Calu3 (cell line): ENCODE data around the gene BEGAIN. TPM values are rescaled to one million over a fixed set of nuclear protein-coding genes. Genes with fewer than 3 reads are reported as not detected.

Source experiments
- BruUV-seq: library from RNA; stranded (reverse); fragments of 400-500 nt; replicated peaks from 2 replicates; lab custom pipeline; 2021; lab: Mats Ljungman, UMichigan
- CTCF ChIA-PET: fragments of 300-600 bp; sonication (Branson Sonifier 250); formaldehyde crosslinking; loops from one replicate; lab custom pipeline; 2022; ENCODE audit warnings: antibody characterized with exemption; lab: Charles Lee
- DNase-seq: peaks from one replicate; pipeline ENCODE4 v3.0.0; 2022
- H3K27ac Mint-ChIP-seq: one replicate; pipeline ENCODE4 v1.8.0; 2022; ENCODE audit warnings: mixed read lengths; ENCODE audit not compliant: unreplicated experiment
- H3K27me3 Mint-ChIP-seq: one replicate; pipeline ENCODE4 v1.8.0; 2022; ENCODE audit warnings: mixed read lengths; ENCODE audit not compliant: unreplicated experiment
- H3K36me3 Mint-ChIP-seq: one replicate; pipeline ENCODE4 v1.8.0; 2022; ENCODE audit warnings: mild to moderate bottlenecking, moderate library complexity, mixed read lengths; ENCODE audit not compliant: insufficient read depth, unreplicated experiment
- H3K4me1 Mint-ChIP-seq: one replicate; pipeline ENCODE4 v1.8.0; 2022; ENCODE audit warnings: mild to moderate bottlenecking, low read depth, mixed read lengths; ENCODE audit not compliant: unreplicated experiment
- H3K4me3 Mint-ChIP-seq: one replicate; pipeline ENCODE4 v1.8.0; 2022; ENCODE audit warnings: mild to moderate bottlenecking, low read depth, moderate library complexity, mixed read lengths; ENCODE audit not compliant: unreplicated experiment
- H3K9me3 Mint-ChIP-seq: one replicate; pipeline ENCODE4 v1.8.0; 2022; ENCODE audit warnings: low read depth, mixed read lengths; ENCODE audit not compliant: unreplicated experiment
- CTCF ChIP-seq: fragments of 200-600 bp; IDR thresholded peaks from one replicate; pipeline ENCODE4 v1.8.0; 2022; ENCODE audit warnings: antibody characterized with exemption; ENCODE audit not compliant: unreplicated experiment
- intact Hi-C: fragments of 100-400 bp; cut with micrococcal nuclease; formaldehyde crosslinking; loops from one replicate; pipeline ENCODE4 v1.10.0; 2022; ENCODE audit not compliant: unreplicated experiment
- total RNA-seq: library from RNA; stranded (reverse); gene quantifications from 2 replicates; pipeline ENCODE4 v1.2.3, GENCODE V29; 2022

The BEGAIN gene
- total RNA-seq, 1 experiment from 2014 or later, result 0.26 TPM

GRCh38 chr14:100607611-100607956, 20.4 kb upstream of the BEGAIN start:
- Mint-ChIP-seq H3K27ac (no peak overlapping the region), H3K27me3 (peaks cover 63% of the 10 kb centered on the region), H3K9me3 (no peaks in the 10 kb centered on the region), H3K4me1 (no peaks in the 10 kb centered on the region), H3K4me3 (no peak overlapping the region), H3K36me3 (no peaks in the 10 kb centered on the region)
- DNase-seq, result no peak
- TF ChIP-seq CTCF, result no peak
- CTCF ChIA-PET, result no interaction called here
- BruUV-seq, result no TSS peak
- intact Hi-C loops, result no loop called here

DNA sequence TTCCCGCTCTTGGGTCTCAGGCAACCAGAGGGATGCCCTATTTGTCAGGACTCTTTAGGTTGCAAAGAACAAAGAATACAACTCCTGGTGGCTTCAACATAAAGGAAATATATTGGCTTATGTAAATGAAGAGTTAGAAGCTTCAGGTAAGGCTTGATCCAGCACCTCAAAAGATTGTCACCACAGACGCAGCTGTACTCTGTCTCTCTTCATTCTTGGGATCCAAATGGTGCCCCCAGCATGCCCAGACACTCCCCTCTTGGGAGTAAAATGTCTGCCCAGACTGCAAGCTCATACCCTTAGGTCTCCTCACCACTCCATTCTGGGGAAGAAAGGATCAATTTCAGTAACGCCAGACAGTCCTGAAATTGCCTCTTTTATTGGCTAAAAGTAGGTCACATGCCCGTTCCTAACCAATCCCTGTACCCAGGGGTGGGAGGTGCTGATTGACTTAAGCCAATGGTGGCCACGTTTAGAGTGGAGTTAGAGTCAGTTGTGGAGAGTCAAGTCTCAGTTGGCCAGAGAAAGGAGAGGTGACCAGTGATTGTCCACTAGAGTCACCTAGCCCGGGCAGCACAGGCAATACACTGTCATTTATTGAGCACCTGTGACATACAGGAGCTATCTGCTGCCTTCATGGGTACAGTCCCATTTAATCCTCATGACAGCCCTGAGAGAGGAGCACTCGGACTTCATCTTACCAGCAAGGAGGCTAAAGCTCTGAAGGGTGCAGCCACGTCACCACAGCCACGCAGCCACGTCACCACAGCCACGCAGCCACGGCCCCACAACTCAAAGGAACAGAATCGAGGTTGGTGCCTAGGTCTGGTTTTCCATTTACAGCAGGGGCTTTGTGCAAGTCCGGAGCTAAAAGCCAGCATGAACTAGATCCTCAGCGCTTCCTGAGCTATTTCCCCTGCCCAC, 19.7 kb upstream of the BEGAIN start:
- CTCF ChIA-PET, result no interaction called here

GRCh38 chr14:100605706-100606686, 18.8 kb upstream of the BEGAIN start:
- no peaks in the 10 kb centered on the region for H3K4me1 Mint-ChIP-seq
- CTCF ChIA-PET, result no interaction called here
- intact Hi-C loops, result no loop called here
- peaks cover 79% of the 10 kb centered on the region for H3K27me3 Mint-ChIP-seq
- H3K27ac Mint-ChIP-seq, result no peak overlapping the region
- no peaks in the 10 kb centered on the region for H3K36me3 Mint-ChIP-seq
- H3K4me3 Mint-ChIP-seq, result no peak overlapping the region
- no TSS peak for BruUV-seq
- DNase-seq, result no peak
- peaks cover 2% of the 10 kb centered on the region for H3K9me3 Mint-ChIP-seq
- TF ChIP-seq CTCF, result no peak

More for the DNA sequence above, 19.7 kb upstream of the BEGAIN start:
- Mint-ChIP-seq H3K27me3 (peaks cover 70% of the 10 kb centered on the region), H3K4me3 (no peak overlapping the region), H3K27ac (no peak overlapping the region), H3K9me3 (no peaks in the 10 kb centered on the region), H3K36me3 (no peaks in the 10 kb centered on the region), H3K4me1 (no peaks in the 10 kb centered on the region)
- no peak for DNase-seq
- TF ChIP-seq CTCF, result no peak
- intact Hi-C loops, result no loop called here
- no TSS peak for BruUV-seq

- Mint-ChIP-seq H3K27me3 (peaks cover 87% of the 10 kb centered on the region), H3K27ac (no peak overlapping the region), H3K36me3 (no peaks in the 10 kb centered on the region), H3K4me1 (no peaks in the 10 kb centered on the region), H3K4me3 (no peak overlapping the region), H3K9me3 (peaks cover 3% of the 10 kb centered on the region)
- no peak for DNase-seq
- CTCF ChIA-PET, result interaction anchor here (0.6 kb wide), 1 partner anchor 222 kb away, joined by 3 read pairs; no protein-coding TSS in a partner anchor
- intact Hi-C loops, result no loop called here
- BruUV-seq, result no TSS peak
- no peak for TF ChIP-seq CTCF
These were observed 18.0 kb upstream of the BEGAIN start for GRCh38 chr14:100605230-100605629.
